MV-4-11 (cell line): ENCODE measurements around the gene TNS3.

Experiments used
- DNase-seq: peaks from one replicate; lab custom pipeline; 2025; lab: John Stamatoyannopoulos, UW

TNS3 gene

GRCh38 chr7:47506382-47507339 is 75.2 kb downstream of the TNS3 start:
- DNase-seq: no peak

- DNase-seq: no peak
Observed at GRCh38 chr7:47505312-47506007, 76.5 kb downstream of the TNS3 start.

GRCh38 chr7:47504551-47505311 is 77.2 kb downstream of the TNS3 start:
- DNase-seq: no peak

- DNase-seq: no peak
Observed at GRCh38 chr7:47503281-47503680, 78.6 kb downstream of the TNS3 start.

GRCh38 chr7:47502240-47502877 is 79.6 kb downstream of the TNS3 start:
- no peak for DNase-seq

- DNase-seq: no peak
Observed at GRCh38 chr7:47501406-47501805, 80.5 kb downstream of the TNS3 start.

- DNase-seq: no peak
Observed at GRCh38 chr7:47500103-47500563, 81.8 kb downstream of the TNS3 start.

GRCh38 chr7:47498229-47499056 is 83.5 kb downstream of the TNS3 start:
- no peak for DNase-seq

- peak; percentile 94 for DNase-seq
Observed at GRCh38 chr7:47497367-47498096, 84.4 kb downstream of the TNS3 start.

- no peak for DNase-seq
Observed at GRCh38 chr7:47496666-47497065, 85.2 kb downstream of the TNS3 start.

- no peak for DNase-seq
Observed at GRCh38 chr7:47496056-47496665, 85.8 kb downstream of the TNS3 start.

GRCh38 chr7:47493976-47494911 is 87.7 kb downstream of the TNS3 start:
- DNase-seq: peak; percentile 77

GRCh38 chr7:47492716-47493325 is 89.1 kb downstream of the TNS3 start:
- DNase-seq: no peak

GRCh38 chr7:47490501-47491265 is 91.2 kb downstream of the TNS3 start:
- DNase-seq: no peak

- DNase-seq: no peak
Observed at GRCh38 chr7:47489624-47490023, 92.3 kb downstream of the TNS3 start.

GRCh38 chr7:47488969-47489342 is 93.0 kb downstream of the TNS3 start:
- DNase-seq: no peak

GRCh38 chr7:47488201-47488968 is 93.5 kb downstream of the TNS3 start:
- peak; percentile 36 for DNase-seq
